ENCODE data around the gene MAML3.

DNA sequence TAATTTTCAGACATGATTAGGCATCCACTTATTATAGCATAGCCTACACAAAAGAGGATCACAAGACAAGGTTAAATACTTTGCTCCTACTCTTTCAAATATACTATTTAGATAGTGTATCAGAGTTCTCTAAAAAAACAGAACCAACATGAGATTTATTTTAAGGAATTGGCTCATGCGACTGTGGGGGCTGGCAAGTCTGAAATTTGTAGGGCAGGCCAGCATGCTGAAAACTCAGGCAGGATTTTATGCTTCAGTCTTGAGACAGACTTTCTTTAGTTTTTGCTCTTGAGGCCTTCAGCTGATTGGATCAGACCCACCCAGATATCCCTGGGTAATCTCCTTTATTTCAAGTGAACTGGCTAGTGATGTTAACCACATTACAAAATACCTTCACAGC lies 169.5 kb downstream of the MAML3 start:
- TF ChIP-seq, protein P1, sequence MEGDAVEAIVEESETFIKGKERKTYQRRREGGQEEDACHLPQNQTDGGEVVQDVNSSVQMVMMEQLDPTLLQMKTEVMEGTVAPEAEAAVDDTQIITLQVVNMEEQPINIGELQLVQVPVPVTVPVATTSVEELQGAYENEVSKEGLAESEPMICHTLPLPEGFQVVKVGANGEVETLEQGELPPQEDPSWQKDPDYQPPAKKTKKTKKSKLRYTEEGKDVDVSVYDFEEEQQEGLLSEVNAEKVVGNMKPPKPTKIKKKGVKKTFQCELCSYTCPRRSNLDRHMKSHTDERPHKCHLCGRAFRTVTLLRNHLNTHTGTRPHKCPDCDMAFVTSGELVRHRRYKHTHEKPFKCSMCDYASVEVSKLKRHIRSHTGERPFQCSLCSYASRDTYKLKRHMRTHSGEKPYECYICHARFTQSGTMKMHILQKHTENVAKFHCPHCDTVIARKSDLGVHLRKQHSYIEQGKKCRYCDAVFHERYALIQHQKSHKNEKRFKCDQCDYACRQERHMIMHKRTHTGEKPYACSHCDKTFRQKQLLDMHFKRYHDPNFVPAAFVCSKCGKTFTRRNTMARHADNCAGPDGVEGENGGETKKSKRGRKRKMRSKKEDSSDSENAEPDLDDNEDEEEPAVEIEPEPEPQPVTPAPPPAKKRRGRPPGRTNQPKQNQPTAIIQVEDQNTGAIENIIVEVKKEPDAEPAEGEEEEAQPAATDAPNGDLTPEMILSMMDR (IDR thresholded peaks at IDR 0.05), result no peak
- TF ChIP-seq POLR2A (IDR thresholded peaks at IDR 0.05), result no peak

Data from lower leg skin (tissue), 3 donors.